GM12878 (cell line): Measurements from ENCODE around the gene SLC25A42. TPM values are rescaled to one million over a fixed set of nuclear protein-coding genes. Genes with fewer than 3 reads are reported as not detected.

Source experiments
- ATAC-seq: fragments of 200-7000 bp; cut with Tn5 transposase; 3 replicates; pipeline ENCODE4 v1.9.1; 2020; ENCODE audit warnings: mild to moderate bottlenecking, moderate library complexity
- BruUV-seq: library from RNA; stranded (reverse); fragments of 400-500 nt; replicated peaks from 2 replicates; lab custom pipeline; 2021; lab: Mats Ljungman, UMichigan
- CTCF ChIA-PET: fragments of 300-600 bp; sonication (Branson Sonifier 250); formaldehyde crosslinking; extraction: SDS; loops from one replicate; lab custom pipeline; 2021; ENCODE audit warnings: inconsistent platforms; lab: Yijun Ruan, JAX
- POLR2A ChIA-PET: fragments of 350-600 bp; formaldehyde crosslinking; extraction: SDS; loops from one replicate; lab custom pipeline; 2021; ENCODE audit warnings: inconsistent platforms; lab: Charles Lee
- RAD21 ChIA-PET: fragments of 300-600 bp; sonication (Branson Sonifier 250); formaldehyde crosslinking; loops from one replicate; lab custom pipeline; 2023; ENCODE audit warnings: antibody characterized with exemption; ENCODE audit not compliant: unreplicated experiment; lab: Charles Lee
- SMC1A ChIA-PET: fragments of 300-600 bp; sonication (Branson Sonifier 250); formaldehyde crosslinking; loops from one replicate; lab custom pipeline; 2023; ENCODE audit not compliant: unreplicated experiment, uncharacterized antibody; lab: Charles Lee
- DNase-seq: peaks from one replicate; pipeline ENCODE4 v3.0.0-alpha.2; 2011; ENCODE audit warnings: low read depth, low spot score
- FAIRE-seq: peaks from 3 replicates; lab custom pipeline; 2011; peaks lifted over from hg19 to GRCh38; lab: Jason Lieb, UNC
- H2AFZ ChIP-seq: 2 replicates; pipeline ENCODE4 v1.6.0; 2011; ENCODE audit warnings: low read depth, low read length, control low read depth; ENCODE audit not compliant: control insufficient read depth
- H3K27ac ChIP-seq: 2 replicates; pipeline ENCODE4 v1.5.1; 2011; ENCODE audit warnings: control low read depth; ENCODE audit not compliant: control insufficient read depth, insufficient read depth
- H3K27me3 ChIP-seq, 2 experiments: replicated peaks in 1 of 2; 2 replicates each; pipeline versions ENCODE4 v1.6.0 to v1.6.1; 2011; ENCODE audit warnings: low read length in 1 of 2; ENCODE audit not compliant: control insufficient read depth in 2 of 2, insufficient read depth in 2 of 2
- H3K36me3 ChIP-seq, 2 experiments: 2 replicates each; pipeline ENCODE4 v1.5.1; 2011; ENCODE audit warnings: low read length in 1 of 2; ENCODE audit not compliant: control insufficient read depth in 2 of 2, insufficient read depth in 2 of 2
- H3K4me1 ChIP-seq: 2 replicates; pipeline ENCODE4 v1.6.1; 2011; ENCODE audit warnings: mild to moderate bottlenecking, low read length, moderate library complexity, mixed read lengths; ENCODE audit not compliant: control insufficient read depth, insufficient read depth
- H3K4me2 ChIP-seq: 2 replicates; pipeline ENCODE4 v1.6.0; 2011; ENCODE audit warnings: control low read depth; ENCODE audit not compliant: control insufficient read depth, insufficient read depth
- H3K4me3 ChIP-seq: fragments of 200-600 bp; sonication (generic); 2 replicates; pipeline ENCODE4 v1.5.1; 2016
- H3K79me2 ChIP-seq: 2 replicates; pipeline ENCODE4 v1.6.0; 2011; ENCODE audit warnings: low read length; ENCODE audit not compliant: control insufficient read depth, insufficient read depth
- H3K9ac ChIP-seq: 2 replicates; pipeline ENCODE4 v1.8.0; 2011; ENCODE audit warnings: low read length, control low read depth, mixed read lengths; ENCODE audit not compliant: control insufficient read depth, insufficient read depth
- H3K9me3 ChIP-seq: replicated peaks from 3 replicates; pipeline ENCODE4 v1.5.1; 2011; ENCODE audit warnings: mild to moderate bottlenecking, low read length; ENCODE audit not compliant: control insufficient read depth, insufficient read depth
- H4K20me1 ChIP-seq: 2 replicates; pipeline ENCODE4 v1.6.0; 2011; ENCODE audit not compliant: control insufficient read depth, insufficient read depth
- ATF7 ChIP-seq: fragments of 450-650 bp; IDR thresholded peaks from 2 replicates; pipeline ENCODE4 v1.6.1; 2016; ENCODE audit warnings: low read depth, mild to moderate bottlenecking
- EGR1 ChIP-seq, 2 experiments: IDR thresholded peaks; 1 replicate in 1 of 2; 2 replicates in 1 of 2; pipeline ENCODE4 v1.6.1; 2011 to 2012; ENCODE audit warnings: low read depth in 2 of 2, low read length in 2 of 2, borderline replicate concordance in 1 of 2, mild to moderate bottlenecking in 1 of 2, moderate library complexity in 1 of 2
- MTA2 ChIP-seq: fragments of 450-650 bp; IDR thresholded peaks from 2 replicates; pipeline ENCODE4 v1.6.1; 2016; ENCODE audit warnings: low read depth, mild to moderate bottlenecking, moderate library complexity
- NFXL1 ChIP-seq: fragments of 450-650 bp; IDR thresholded peaks from 2 replicates; pipeline ENCODE4 v1.6.1; 2017; ENCODE audit warnings: antibody characterized with exemption, mild to moderate bottlenecking, borderline replicate concordance
- NRF1 ChIP-seq: conservative IDR thresholded peaks from 2 replicates; pipeline ENCODE4 v1.6.1; 2011; ENCODE audit warnings: mild to moderate bottlenecking, low read depth, low read length, improper control_type of control experiment
- PBX3 ChIP-seq: IDR thresholded peaks from 2 replicates; pipeline ENCODE4 v1.6.1; 2011; ENCODE audit warnings: mild to moderate bottlenecking, low read depth, low read length, moderate library complexity; ENCODE audit not compliant: insufficient replicate concordance
- POLR2A ChIP-seq: IDR thresholded peaks from 2 replicates; pipeline ENCODE4 v1.6.1; 2011; ENCODE audit warnings: low read depth, mild to moderate bottlenecking, low read length
- RAD21 ChIP-seq: IDR thresholded peaks from 2 replicates; pipeline ENCODE4 v1.6.1; 2011; ENCODE audit warnings: mild to moderate bottlenecking, low read depth, low read length, moderate library complexity; ENCODE audit not compliant: insufficient read depth
- TBL1XR1 ChIP-seq: IDR thresholded peaks from 2 replicates; pipeline ENCODE4 v1.6.1; 2012; ENCODE audit warnings: low read depth, low read length, improper control_type of control experiment
- TCF7 ChIP-seq: IDR thresholded peaks from 2 replicates; pipeline ENCODE4 v1.6.1; 2014; ENCODE audit warnings: antibody characterized with exemption, borderline replicate concordance
- ZSCAN29 ChIP-seq: fragments of 450-650 bp; IDR thresholded peaks from 2 replicates; pipeline ENCODE4 v1.6.1; 2017; ENCODE audit warnings: mild to moderate bottlenecking, moderate library complexity
- WGBS: methylation state at CpG from one replicate; pipeline ENCODE4 v1.1.6; 2016; ENCODE audit warnings: low lambda C conversion rate; ENCODE audit not compliant: insufficient replicate concordance, insufficient coverage; ENCODE audit errors: missing lambda C conversion rate; 5-methylcytosine and 5-hydroxymethylcytosine counted together
- in situ Hi-C: fragments of 300-500 bp; cut with MboI; formaldehyde crosslinking; loops from 9 replicates; pipeline ENCODE4 v1.14.3; 2018; ENCODE audit warnings: mixed read lengths
- intact Hi-C: fragments of 100-400 bp; cut with micrococcal nuclease; formaldehyde crosslinking; loops from one replicate; pipeline ENCODE4 v1.14.2; 2022; ENCODE audit not compliant: unreplicated experiment
- polyA plus RNA-seq, 11 experiments: library from polyadenylated mRNA; depleted of rRNA in 4 of 11; unstranded in 6 of 11; stranded (reverse) in 5 of 11; fragments of >200 nt; fragmentation: Nextera tagmentation in 4 of 11; fragmentation: Illumina TruSeq in 1 of 11; extraction: Ambion mirVana in 4 of 11; extraction: Trizol in 1 of 11; gene quantifications; 1 replicate in 1 of 11; 2 replicates in 10 of 11; pipeline versions ENCODE4 v1.2.1 to v1.2.3, GENCODE V29; 2011 to 2016; ENCODE audit warnings: inconsistent platforms in 2 of 11, missing spikeins in 2 of 11, low read depth in 1 of 11
- total RNA-seq, 4 experiments: library from RNA; depleted of rRNA in 3 of 4; stranded (reverse); fragments of >200 nt in 3 of 4; fragmentation: Illumina TruSeq in 1 of 4; extraction: Trizol in 1 of 4; gene quantifications; 2 replicates each; pipeline versions ENCODE4 v1.2.1 to v1.2.3, GENCODE V29; 2013 to 2021

SLC25A42 gene
- total and polyA plus RNA-seq, 10 of the 15 experiments (the other 5 are each of a cell fraction or from before 2014, with no cell fraction given) = 0.24 to 19.2 (median 9.6) TPM

DNA sequence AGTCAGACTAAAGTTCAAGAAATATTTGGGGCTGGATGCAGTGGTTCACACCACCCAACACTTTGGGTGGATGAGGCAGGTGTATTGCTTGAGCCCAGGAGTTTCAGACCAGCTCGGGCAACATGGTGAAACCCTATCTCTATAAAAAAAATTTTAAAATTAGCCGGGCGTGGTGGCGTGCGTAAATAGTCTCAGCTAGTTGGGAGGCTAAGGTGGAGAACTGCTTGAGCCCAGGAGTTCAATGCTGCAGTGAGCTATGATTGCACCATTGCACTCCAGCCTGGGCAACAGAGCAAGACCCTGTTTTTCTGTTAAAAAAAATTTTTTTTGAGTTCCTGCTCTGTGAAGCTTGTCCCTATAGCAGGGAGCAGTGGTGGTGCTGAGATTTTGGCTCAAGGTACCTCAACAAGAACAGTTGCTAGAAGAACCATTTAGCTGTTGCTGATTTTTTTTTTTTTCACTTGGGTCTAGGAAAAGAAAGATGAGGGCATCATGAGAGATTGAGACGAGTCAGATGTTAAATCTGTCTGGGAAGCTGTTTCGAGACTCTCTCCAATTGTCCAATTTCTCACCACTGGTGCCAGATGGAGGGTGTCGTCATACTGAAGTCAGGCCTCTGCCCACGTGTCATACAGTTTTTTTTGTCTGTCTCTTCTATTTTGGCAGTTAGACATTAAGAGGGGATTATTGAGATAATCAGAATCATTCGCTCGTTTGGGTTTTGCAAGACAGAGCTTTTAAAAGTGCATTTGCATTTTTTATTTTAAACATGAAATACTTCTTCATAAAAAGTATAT lies 3.7 kb downstream of the SLC25A42 start:
- peak overlapping the region; percentile 40 for H3K4me2 ChIP-seq
- H3K27ac ChIP-seq = peak overlapping the region; percentile 9; the same call in 1 of the 2 replicates
- no peaks in the 10 kb centered on the region for H4K20me1 ChIP-seq
- peak overlapping the region; percentile 39; the same call in 1 of the 2 replicates for H3K4me3 ChIP-seq
- peaks cover 0 to 1% of the 10 kb centered on the region in 2 experiments; a peak in 1 of 4 replicates for H3K36me3 ChIP-seq
- BruUV-seq = no TSS peak
- intact Hi-C loops (no loop called here), in situ Hi-C loops (no loop called here)
- H2AFZ ChIP-seq = no peak overlapping the region; the same call in 1 of the 2 replicates
- SMC1A ChIA-PET = interaction anchor here (0.8 to 1.1 kb wide), 3 partner anchors 10 to 107 kb away, joined by 3 to 4 read pairs (median 3); no protein-coding TSS in a partner anchor
- CTCF ChIA-PET = interaction anchor here (0.8 to 2.1 kb wide), 7 partner anchors 8 to 106 kb away, joined by 3 to 9 read pairs (median 5); no protein-coding TSS in a partner anchor
- FAIRE-seq (no peak), ATAC-seq (no peak), DNase-seq (no peak)
- 13% methylated on average over 11 of the region's 11 CpGs for WGBS
- peaks cover 28% of the 10 kb centered on the region for H3K79me2 ChIP-seq
- POLR2A ChIA-PET = interaction anchor here (0.6 to 0.7 kb wide), 3 partner anchors 41 to 217 kb away, joined by 3 to 4 read pairs (median 3); no protein-coding TSS in a partner anchor
- TF ChIP-seq ZSCAN29 (no peak), NRF1 (no peak), PBX3 (no peak), TCF7 (no peak), NFXL1 (no peak), RAD21 (no peak), ATF7 (no peak), TBL1XR1 (no peak), MTA2 (no peak), EGR1 (IDR thresholded peaks at IDR 0.05; ENCODE audit: borderline replicate concordance in 1 of 2, low read depth in 2 of 2, low read length in 2 of 2) (no peak), POLR2A (no peak)
- no peaks in the 10 kb centered on the region for H3K27me3 ChIP-seq
- H3K9me3 ChIP-seq = no peaks in the 10 kb centered on the region
- 0 out of 2 replicates have a peak overlapping the region, but pooled peaks have one; percentile 23 for H3K9ac ChIP-seq
- H3K4me1 ChIP-seq = peaks cover 23% of the 10 kb centered on the region
- RAD21 ChIA-PET = interaction anchor here (0.6 to 1.0 kb wide), 2 partner anchors 107 to 124 kb away, joined by 3 to 4 read pairs; no protein-coding TSS in a partner anchor
